T follicular helper cell (primary cell): Measurements from ENCODE around the gene GSE1.
A peak's percentile ranks its signal among the peaks of the same experiment; 100 is the strongest.

Experiments used
- DNase-seq: peaks from one replicate; pipeline ENCODE4 v3.0.0-alpha.2; 2020; ENCODE audit warnings: low read depth

Gene GSE1

DNA sequence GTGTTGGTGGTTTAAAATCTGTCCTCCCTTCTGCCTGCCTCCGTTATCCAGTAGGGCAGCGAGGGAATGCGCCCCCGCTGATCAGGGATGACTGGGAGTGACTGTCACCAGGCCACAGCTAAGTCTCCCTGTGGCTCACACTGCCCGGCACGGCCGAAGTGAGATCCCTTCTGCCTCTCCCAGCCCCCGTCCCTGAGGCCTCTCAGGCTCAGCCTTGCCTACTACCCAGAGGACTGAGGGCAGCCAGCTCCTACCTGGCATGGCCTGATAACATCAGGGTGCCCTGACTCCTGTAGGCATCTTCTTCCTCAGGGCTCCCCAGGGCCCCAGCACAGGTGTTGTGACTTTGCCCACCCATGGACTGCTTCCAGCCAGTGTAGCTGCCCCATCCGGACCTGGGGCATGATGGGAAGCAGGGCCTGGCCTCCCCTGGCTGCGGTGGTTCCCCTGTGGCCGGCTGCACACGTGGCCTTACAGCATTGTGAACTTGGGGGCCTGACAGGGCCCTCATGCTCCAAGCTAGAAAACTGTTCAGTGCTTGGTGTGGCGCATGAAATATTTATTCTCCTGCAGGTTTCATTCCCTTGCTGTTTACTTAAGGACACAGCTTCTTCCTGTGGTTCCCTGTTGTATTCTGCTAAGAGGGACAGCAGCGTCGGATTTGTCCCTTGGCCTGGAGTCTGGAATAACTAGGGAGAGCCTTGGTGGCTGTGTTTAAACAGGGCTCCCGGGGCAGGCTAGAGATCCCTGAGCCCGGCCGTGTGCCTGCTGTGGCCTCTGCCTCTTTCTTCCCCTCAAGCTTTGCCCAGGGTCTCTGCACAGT lies 45.6 kb downstream of the GSE1 start:
- DNase-seq = no peak

- DNase-seq = no peak
Measured at GRCh38 chr16:85659336-85659735, 46.2 kb downstream of the GSE1 start.

GRCh38 chr16:85659805-85660511 lies 46.8 kb downstream of the GSE1 start:
- peak; percentile 38 for DNase-seq

GRCh38 chr16:85660843-85661739 lies 48.0 kb downstream of the GSE1 start:
- no peak for DNase-seq

DNA sequence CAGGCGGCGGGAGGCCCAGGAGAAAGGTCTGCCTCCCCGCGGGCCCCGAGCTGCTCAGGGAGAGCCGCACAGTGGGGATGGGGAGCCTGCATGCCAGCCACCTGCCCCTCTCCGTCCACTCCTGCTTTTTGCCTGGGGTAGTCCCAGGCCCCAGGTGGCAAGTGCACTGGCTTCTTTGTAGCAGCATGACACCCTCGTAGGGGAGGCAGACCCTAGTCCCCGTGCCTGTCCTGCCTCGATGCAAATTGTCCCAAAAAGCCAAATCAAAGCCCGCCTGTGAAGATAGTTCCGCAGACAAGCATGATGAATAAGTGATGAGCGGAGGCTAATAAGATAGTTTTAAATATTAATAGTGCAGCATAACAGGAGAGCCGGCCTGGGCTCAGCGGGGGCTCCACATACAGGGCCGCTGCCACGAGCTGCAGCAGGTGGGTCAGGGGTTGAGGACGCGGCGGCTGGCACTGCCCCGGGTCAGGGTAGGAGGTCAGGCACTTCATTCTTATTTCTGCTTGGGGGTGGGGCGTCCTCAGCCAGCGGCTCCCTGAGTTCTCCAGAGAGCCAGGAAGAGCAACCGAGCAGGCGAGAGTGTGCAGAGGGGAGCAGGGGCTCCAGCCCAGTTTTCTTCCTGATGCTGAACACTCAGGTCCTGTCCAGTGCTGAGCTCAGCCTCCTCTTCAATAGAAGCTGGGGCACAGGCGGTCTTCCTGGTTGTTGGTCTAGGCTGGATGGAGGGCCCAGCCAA lies 48.8 kb downstream of the GSE1 start:
- DNase-seq = no peak

- DNase-seq = no peak
Measured at GRCh38 chr16:85662482-85662812, 49.3 kb downstream of the GSE1 start.

GRCh38 chr16:85662976-85663830 lies 50.1 kb downstream of the GSE1 start:
- DNase-seq = no peak

DNA sequence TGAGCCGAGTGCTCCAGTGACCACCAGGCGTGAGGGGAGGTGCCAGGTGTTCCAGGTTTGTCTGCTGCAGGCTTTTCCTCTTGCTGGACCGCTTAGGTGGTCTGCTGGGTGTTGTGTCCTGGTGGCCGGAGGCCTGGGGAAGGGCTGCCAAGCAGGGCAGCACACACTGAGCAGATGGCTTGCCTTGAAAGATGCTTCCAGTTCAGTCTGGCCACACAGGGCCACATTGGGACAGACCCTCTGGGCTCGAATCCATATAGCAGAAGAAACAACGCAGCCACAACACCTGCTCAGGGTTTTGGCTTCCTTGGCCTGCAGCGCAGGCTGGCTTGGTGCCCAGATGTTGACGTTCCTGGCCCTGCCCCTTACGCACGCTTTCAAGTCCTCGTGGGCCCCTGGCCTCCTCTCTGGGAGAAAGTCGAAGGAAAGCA lies 50.8 kb downstream of the GSE1 start:
- DNase-seq = no peak

DNA sequence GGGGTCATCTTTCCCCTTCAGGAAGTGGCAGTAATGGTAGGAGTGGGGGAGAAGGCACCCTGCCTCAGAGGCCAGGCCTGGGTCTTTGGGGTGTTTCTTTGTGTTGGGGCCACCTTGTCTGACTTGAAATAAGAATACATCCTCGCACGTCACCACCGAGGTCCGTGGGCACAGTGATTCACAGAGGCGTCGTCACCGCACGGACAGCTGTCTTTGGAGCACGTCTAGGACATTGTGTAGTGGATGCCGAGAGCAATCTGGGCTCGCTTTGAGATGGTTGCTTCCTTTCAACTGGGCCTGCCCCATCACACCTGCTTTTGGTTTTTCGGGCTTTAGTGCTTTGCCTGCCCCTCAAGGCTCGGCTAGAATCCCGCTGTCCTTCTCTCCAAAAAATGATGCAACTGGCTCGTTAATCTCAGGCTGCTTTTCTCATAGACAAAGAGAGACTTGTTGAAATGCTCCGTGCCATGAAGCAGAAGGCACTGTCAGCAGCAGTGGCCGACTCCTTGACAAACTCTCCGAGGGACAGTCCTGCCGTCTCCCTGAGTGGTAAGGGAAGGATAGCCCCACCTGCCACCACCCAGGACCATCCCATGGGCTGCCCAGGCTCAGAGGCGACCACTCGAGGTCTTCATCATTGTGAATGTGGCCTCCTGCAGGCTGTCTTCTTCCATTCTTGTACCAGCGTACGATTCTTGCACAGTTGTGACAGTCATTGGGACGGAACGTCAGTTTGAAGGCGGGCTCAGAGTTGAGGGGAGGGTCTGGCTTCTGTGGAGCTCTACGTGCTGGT lies 51.7 kb downstream of the GSE1 start:
- DNase-seq = no peak

DNA sequence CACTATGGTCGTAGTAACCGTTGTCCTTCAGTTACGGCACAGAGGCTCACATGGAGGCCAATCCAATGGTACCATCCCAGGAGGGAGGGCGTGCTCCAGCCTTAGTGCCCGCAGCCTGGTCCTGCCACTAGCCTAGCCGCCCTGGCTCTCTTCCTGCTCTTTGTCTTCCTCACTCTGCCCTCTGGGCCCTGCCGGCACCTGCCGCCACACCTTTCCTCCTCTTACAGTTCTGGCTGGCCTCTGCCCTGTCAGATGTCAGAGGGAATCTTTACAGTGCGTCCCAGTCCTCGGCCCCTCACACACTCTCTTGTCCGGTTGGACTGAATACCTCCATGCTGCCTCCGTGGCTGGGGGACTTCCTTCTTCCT lies 52.2 kb downstream of the GSE1 start:
- DNase-seq = no peak

GRCh38 chr16:85665929-85666328 lies 52.8 kb downstream of the GSE1 start:
- DNase-seq = no peak

DNA sequence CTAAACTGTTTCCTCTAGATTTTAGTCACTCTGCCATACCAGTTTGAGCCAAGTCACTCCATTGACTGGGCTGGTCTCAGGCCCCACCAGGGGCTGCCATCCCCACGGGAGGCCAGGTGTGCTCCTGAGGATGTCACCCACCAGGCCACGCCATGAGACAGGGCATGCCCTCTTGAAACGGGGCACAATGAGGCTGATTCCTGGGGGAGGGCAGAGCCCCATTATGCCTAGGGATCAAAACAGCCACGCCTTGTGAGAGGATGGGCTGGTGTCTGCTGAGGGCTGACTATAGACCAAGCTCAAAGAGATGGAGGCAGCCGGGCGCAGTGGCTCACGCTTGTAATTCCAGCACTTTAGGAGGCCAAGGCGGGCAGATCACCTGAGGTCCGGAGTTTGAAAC lies 54.1 kb downstream of the GSE1 start:
- DNase-seq = no peak

DNA sequence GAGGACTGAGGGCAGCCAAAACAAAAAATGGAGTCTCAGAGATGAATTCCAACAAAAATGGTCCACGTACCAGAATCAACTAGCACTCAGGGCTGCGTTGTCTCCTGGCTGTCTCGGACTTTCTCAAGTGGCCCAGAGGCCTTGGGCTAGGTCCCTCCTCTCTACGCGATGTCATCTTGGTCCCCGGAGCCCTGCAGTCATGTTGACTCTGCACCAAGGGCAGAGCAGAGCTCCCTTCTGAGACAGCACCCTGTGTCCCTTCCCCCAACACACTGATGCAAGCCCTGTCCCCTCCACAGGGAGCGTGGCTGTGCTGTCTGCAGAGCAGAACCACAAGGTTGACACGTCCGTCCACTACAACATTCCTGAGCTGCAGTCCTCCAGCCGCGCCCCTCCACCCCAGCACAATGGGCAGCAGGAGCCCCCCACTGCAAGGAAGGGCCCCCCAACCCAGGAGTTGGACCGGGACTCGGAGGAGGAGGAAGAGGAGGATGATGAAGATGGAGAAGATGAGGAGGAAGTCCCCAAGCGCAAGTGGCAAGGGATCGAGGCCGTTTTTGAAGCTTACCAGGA lies 54.8 kb downstream of the GSE1 start:
- DNase-seq = no peak

DNA sequence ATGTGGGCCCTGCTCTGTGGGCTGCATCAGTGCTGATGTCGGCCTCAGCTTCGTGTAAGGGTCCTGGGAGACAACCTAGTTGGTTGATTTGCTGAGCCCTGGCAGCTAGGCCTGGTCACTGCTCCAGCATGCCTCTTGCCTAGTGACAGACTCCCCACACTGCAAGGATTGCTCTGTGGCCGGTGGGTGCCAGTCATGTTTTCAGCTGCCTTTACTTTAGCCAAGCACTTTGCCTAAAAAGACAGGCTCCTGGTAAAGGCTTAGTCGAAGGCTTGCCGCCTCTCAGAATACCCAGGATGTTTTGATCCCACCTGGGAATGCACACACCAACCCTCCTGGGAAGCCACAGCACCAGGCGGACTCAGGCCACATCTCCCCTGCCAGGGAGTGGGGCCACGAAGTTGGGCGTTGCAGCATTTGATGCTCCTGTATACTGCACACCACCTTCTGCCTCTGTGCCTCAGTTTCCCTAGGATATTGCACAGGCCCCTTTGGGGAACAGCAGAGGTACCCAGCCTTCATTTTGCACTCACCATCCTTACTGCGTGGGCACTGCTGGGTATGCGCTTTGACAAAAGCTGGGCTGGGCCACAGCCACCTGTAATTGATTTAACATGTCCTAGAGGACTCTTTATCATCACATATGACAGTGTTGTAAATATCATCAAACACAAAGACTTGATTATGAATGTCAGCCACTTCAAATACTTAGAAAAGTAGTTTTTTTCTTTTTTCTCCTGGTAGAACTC lies 55.7 kb downstream of the GSE1 start:
- DNase-seq = no peak

DNA sequence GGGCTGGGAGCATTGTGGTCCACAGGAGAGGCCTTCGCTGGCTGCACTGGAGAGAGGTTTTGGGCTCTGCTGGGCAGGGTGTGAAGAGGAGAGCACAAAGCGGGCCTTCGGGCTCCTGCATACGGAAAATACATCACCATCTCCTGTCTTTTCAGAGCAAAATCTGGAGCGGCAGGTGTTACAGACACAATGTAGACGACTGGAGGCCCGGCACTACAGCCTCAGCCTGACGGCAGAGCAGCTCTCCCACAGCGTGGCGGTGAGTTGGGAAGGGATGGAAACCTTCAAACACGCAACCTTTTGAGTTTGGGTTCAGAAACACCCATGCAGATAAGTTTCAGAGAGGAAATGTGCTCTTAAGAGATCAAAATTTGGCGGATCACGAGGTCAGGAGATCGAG lies 57.7 kb downstream of the GSE1 start:
- no peak for DNase-seq

DNA sequence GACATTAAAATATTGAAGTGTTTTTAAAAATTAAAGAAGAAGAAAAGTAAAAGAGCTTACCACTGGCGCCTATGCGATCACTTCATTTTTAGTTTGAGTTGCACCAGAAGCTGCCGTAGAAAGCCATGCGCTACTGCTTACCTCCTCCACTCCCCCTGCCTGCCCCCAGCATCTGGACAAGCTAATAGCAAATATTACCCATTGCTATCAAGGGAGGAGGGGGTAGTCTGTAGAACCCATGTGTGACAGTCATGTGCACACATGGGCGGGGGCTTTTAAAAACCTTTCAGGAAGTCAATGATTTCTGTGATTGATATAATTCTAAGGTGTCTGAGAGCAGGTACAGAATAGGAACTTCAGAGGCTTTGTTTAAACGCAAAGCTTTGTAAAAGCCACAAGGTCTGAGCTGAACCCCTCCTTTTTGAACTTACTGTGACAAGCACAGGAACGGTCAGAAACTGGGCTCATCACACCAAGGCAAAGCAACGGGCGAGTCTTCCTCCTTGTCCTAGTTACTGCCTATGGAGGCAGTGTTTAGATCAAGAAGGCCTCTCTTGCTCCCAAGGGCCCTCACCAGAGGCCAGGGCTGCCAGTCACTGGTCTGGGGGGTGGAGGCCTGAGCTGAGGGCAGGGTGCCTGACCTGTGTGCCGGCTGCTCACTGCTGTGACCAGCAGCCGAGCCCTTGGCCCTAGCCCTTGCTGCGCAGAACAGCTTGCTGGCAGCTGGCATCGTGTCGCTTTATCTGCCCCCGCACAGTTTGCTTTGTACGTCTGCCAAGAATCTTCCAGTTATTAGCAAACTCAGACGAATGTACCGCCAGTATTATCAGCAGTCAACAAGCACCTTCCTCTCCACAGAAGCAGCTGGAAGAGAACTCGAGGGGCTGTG lies 60.7 kb downstream of the GSE1 start:
- no peak for DNase-seq

DNA sequence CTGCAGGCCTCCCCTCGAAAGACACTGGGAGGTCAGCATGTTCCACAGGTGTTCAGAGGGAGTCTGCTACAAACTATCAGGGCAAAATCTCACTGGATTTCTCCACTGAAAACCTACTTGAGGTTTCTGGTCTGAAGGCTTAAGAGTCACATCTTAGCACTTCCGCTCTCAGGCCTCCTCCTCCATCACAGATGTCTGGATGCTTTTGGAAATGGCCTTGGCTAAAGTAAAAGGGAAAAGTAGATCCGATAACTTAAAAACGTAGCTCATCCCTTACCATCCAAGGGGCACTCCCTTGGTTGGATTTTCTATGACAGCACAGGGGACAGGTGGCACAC lies 61.3 kb downstream of the GSE1 start:
- DNase-seq = no peak

- no peak for DNase-seq
Measured at GRCh38 chr16:85674828-85675227, 61.7 kb downstream of the GSE1 start.
